HS-27A (cell line): ENCODE data around the gene TCP1.
A peak's percentile ranks its signal among the peaks of the same experiment; 100 is the strongest.
"Not testable (repeated sequence)": the region's sequence is repeated elsewhere in the genome, so short reads cannot be mapped to it uniquely, and the experiment has no call there.

ENCODE experiments used
- DNase-seq: peaks from one replicate; pipeline ENCODE4 v3.0.0-alpha.2; 2012; ENCODE audit warnings: low read depth, missing footprints

The TCP1 gene

DNA sequence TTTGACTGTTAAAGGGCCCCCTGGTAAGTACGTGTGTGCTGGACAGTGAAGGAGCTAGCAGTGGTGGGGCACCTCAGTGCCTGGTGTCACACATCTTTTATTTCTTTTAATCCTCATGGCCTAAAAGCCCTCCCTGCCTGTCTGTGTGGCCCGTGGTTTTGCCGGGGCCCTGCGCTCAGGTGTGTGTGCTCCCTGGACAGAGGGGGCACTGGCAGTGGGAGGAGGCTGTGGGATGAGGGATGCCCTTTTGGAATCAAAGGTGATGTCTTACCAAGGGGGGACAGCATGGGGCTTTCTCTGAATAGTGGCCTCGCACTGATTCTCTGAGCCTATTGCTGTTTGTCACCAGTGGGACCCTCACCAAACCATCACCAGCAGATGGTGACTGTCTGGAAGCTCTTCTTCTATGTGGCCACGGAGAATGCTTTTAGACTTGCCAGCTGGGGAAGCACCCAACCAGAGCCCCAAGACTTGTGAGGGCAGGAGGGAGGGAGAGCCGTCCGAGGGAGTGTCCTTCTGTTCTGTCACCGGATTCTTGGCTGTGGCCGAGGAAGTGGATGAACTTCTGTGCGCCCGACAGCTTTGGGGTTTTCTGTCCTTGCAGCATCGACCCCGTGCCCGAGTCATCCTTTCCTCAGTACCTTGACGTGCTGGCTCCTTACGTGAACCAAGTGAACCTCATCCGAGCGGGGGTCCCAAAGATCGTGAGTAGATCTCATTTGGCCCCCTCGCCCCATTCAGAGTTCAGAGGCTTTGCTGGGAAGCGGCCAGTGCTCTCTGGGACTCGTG lies 28.7 kb upstream of the TCP1 start:
- no peak for DNase-seq

DNA sequence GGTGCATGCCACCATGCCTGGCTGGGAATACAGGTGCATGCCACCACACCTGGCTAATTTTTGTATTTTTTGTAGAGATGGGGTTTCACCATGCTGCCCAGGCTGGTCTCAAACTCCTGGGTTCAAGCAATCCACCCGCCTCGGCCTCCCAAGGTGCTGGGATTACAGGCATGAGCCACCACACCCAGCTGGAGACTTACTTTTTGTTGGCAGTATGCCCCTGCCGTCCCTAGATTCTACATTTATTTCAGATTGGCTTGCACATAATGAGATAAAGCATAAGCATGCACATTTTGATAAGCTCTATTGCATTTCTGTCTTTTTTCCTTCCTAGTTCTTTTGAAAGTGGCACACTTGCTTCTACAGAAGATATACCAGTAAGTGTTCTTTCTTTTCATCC lies 27.4 kb upstream of the TCP1 start:
- DNase-seq, result not testable (repeated sequence)

DNA sequence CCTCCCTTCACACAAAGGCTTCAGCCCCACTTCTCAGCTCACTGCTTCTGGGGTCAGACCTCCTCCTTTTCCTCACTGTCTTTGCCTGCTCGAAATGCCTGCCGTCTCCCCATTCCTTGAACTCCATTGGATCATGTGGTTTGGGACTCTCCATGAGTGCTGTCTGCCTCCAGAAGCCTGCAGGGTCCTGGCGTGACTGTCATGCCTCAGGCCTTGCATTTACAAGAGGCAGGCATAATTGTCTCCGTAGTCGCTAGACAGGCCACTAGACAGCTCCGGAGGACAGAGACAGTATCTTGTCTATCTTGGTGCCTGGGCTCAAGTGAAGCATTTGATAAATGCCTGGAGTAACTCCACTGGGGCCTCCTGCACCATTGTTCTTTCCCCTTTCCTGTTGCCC lies 26.0 kb upstream of the TCP1 start:
- DNase-seq, result no peak

DNA sequence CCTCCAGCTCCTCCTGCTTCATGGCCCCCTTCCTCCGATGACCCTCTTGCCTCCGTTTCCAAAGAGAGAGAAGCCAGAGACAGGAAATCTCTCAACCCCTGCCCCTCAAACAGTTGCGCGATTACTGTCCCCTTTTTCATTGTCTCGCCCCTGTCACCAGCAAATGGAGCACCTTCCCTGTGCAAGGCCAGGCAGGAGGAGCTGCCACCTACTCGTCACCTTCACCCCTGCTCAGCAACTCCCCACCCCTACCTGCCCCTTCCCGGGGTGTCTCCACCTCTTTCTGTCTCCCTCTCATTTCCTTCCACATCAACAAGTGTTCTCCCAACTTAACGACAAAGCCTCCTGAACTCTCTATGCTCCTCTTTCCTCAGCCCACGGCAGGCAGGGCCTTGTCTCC lies 24.4 kb upstream of the TCP1 start:
- DNase-seq, result no peak

- no peak for DNase-seq
Observed at GRCh38 chr6:159809149-159809548, 19.7 kb upstream of the TCP1 start.

DNA sequence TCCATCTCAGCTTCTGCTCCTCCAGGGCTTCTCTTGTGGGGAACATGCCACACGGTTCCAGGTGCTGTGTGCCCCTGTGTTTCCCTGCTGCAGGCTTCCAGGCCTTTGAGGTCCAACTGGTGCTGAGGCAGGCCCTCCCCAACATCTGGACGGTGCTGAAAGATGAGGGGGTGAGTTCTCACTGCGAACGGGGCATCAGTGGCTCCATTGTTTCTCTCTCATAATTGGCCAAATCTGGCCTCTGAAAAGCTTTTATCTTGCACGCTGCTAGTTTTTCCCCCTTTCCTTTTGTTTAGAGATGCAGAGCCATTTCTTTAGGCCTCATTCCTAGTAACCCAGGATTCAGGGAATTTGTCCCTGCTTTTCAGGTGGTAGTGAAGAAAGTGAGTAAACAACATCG lies 19.2 kb upstream of the TCP1 start:
- no peak for DNase-seq

- no peak for DNase-seq
Observed at GRCh38 chr6:159807150-159807858, 17.9 kb upstream of the TCP1 start.

DNA sequence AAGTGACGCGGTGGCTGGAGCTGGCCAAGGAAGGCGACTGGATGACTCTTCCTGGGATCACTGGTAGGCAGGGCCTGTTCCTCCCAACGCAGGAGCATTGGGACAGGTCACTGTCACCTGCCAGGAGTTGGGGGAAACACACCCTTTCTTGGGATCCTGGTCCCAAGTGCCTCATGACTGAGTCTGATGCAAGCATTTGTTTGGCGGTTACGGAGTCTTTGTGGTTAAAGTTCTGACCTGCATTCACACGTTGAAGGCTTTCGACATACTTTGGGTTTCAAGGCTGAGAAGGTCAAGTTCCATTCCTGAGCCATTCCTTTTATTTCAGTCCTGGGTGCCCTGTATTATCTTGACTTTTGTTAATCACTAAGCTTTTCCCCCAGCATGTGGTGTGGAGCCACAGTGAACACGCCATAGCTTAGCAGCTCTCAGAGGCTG lies 16.6 kb upstream of the TCP1 start:
- DNase-seq, result no peak

GRCh38 chr6:159805440-159806020 lies 16.1 kb upstream of the TCP1 start:
- no peak for DNase-seq

- DNase-seq, result no peak
Observed at GRCh38 chr6:159804504-159804903, 15.1 kb upstream of the TCP1 start.

- DNase-seq, result no peak
Observed at GRCh38 chr6:159801935-159802334, 12.5 kb upstream of the TCP1 start.

- DNase-seq, result no peak
Observed at GRCh38 chr6:159800141-159800865, 10.9 kb upstream of the TCP1 start, which contains the start of gene PNLDC1. PNLDC1 (plus strand) TSS chr6:159800276; CDS start chr6:159800308, 32 bp downstream.

GRCh38 chr6:159797554-159797953 lies 8.2 kb upstream of the TCP1 start:
- DNase-seq, result no peak

- not testable (repeated sequence) for DNase-seq
Observed at GRCh38 chr6:159794976-159795375, 5.6 kb upstream of the TCP1 start.

DNA sequence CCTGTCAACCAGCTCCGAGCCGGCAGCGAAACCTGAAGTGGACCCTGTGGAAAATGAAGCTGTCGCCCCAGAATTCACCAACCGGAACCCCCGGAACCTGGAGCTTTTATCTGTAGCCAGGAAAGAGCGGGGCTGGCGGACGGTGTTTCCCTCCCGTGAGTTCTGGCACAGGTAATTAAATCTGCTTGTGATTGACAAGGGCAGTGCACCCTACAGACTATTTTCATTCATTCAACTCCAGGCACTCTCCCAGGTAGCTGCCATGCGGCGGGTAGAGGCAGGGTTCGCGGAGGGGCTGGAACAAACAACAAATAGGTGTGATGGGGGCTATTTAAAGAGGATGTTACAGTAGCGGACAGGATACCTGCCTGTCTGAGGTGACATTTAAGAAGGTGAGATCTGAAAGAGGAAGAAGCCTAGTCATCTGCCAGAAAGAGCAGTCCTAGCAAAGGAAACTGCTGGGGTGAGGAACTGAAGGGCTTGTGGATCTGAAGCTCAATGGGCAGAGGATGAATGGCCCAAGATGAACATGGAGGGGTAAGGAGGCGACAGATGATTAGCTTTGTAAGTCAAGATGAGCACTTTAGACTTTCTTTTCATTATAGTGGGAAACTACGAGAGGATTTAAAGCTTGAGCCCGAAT lies 1.7 kb upstream of the TCP1 start:
- no peak for DNase-seq

DNA sequence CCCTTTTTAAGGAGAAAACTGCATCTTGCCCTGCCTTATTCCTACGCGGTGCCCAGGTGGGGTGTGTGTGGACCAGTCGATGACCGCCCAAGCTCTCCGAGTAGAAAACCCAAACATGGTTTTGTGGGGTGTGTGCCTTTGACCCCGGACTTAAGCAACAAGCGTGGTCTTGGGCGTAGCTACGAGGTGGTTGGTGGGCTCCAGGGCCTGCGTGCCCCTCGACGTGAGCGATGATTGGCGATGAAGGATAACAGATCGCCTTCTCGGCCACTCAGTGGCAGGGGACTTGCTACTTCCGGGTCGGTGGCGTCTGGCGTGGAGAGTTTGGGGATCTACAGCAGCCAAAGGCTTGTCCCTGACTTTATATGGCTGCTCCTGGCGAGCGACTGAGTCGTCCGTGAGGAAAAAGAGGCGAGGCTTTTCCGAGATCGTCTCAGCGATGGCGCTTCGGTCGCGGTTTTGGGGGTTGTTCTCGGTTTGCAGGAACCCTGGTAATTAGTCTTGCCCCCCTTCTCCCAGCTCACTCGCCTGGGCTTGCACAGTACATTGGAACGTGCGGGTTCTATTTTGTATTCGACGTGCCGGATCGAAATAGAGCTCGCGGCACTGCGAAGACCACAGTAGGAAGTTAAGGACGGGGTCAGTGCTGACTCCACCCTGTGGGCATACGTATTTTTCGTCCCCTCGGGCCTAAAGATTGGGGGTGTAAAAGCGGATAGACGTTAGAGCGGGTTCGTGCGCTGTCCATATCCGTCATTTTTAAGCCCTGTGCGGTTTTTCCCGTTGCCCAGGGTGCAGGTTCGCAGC lies 950 bp upstream of the TCP1 start, which contains the start of gene MRPL18:
Gene MRPL18, plus strand, starts transcription at position 319 of the 807 bp plus-strand sequence. Its CDS starts 121 bp downstream, at position 440.
- DNase-seq, result peak; percentile 93

DNA sequence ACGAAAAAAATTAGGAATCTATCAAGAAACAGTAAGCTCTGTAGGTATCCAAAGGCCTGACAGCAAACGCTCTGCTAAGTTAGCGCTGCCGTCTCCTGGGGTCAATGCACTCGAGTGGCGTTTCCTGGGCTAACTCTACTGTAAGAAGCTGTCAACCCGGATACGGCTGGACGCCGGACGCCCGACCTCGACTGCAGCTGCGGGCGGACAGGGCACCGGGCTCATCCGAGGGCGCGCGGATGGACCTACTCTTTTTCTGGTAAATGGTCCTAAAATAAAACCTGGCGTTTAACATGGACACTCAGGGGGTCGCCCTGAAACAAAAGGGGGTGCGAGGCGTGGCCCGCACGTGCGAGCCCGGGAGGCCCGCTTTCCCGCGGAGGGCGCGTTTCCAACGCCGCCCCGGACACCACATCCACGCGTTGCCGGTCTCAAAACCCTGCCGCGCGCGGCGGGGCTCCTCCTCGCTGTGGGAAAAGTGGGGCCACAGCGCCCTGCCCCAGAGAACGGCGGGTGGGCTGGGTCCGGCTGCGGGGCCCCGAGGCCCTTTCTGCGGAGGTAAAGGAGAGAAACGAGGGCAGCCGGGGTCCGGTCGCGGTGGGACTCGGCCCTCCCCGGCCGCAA lies 537 bp downstream of the TCP1 start:
- DNase-seq, result peak; percentile 14

GRCh38 chr6:159788276-159788675 lies 1.1 kb downstream of the TCP1 start:
- no peak for DNase-seq

DNA sequence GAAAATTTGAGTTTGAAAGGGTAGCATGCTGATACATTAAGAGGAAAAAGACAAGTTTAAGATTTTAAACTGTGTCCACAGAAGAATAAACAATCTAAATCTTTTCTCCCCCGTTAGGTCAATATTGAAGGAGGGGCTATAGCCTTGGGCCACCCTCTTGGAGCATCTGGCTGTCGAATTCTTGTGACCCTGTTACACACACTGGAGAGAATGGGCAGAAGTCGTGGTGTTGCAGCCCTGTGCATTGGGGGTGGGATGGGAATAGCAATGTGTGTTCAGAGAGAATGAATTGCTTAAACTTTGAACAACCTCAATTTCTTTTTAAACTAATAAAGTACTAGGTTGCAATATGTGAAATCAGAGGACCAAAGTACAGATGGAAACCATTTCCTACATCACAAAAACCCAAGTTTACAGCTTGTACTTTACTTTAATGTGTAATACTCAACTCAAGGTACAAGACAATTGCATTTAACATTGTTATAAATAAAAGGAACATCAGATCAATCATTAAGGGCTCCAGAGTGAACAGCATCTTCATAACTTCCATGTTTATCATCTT lies 10.8 kb downstream of the TCP1 start:
- no peak for DNase-seq

DNA sequence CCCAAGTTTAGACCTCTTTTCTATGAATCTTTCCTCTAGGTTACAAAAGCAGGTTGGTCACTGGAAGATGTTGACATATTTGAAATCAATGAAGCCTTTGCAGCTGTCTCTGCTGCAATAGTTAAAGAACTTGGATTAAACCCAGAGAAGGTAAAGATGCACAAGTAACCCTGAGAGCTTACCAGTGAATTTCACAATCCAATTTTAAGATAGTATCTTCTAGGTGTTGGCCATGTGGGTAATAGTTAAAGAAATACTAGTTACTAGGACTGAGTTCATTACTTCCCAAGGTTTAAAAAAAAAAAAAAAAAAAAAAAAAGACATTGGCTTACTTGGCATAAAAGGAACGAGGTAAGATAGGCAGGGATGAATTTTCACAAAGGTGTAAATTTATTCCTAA lies 11.3 kb downstream of the TCP1 start:
- DNase-seq, result no peak
